ENCODE results near the gene IBA57. TPM values are rescaled to one million over a fixed set of nuclear protein-coding genes. Genes with fewer than 3 reads are reported as not detected.
A peak's percentile ranks its signal among the peaks of the same experiment; 100 is the strongest.
"Not testable (repeated sequence)": the region's sequence is repeated elsewhere in the genome, so short reads cannot be mapped to it uniquely, and the experiment has no call there.

Gene IBA57
- total and polyA plus RNA-seq, 5 experiments from 2014 or later: 3.3 to 12.3 (median 4.2) TPM

GRCh38 chr1:228225740-228226139 is 60.1 kb downstream of the IBA57 start:
- peaks cover 0 to 4% (median 0%) of the 10 kb centered on the region in 4 donors for H3K4me1 Mint-ChIP-seq
- no peak overlapping the region for H3K4me3 Mint-ChIP-seq
- POLR2A ChIA-PET: no interaction called here

GRCh38 chr1:228226141-228226874 is 60.7 kb downstream of the IBA57 start:
- ATAC-seq (no peak), DNase-seq (peak in 1 of 10 donors; percentile 13)
- H3K27me3 Mint-ChIP-seq: no peaks in the 10 kb centered on the region
- peak overlapping the region in 1 of 10 donors; percentile 28 for H3K27ac Mint-ChIP-seq
- POLR2A ChIA-PET: no interaction called here
- H3K4me3 Mint-ChIP-seq: no peak overlapping the region
- peaks cover 20 to 83% (median 59%) of the 10 kb centered on the region in 3 donors for H3K36me3 Mint-ChIP-seq
- peaks cover 0 to 4% (median under 1%) of the 10 kb centered on the region in 4 donors for H3K4me1 Mint-ChIP-seq
- H3K9me3 Mint-ChIP-seq: peaks cover 0 to 16% (median 0%) of the 10 kb centered on the region in 9 donors

More at GRCh38 chr1:228225740-228226139, 60.1 kb downstream of the IBA57 start:
- H3K36me3 Mint-ChIP-seq: peaks cover 19 to 82% (median 58%) of the 10 kb centered on the region in 3 donors
- no peaks in the 10 kb centered on the region for H3K27me3 Mint-ChIP-seq
- H3K27ac Mint-ChIP-seq: peak overlapping the region in 1 of 10 donors; percentile 28
- ATAC-seq: no peak
- peaks cover 0 to 16% (median 0%) of the 10 kb centered on the region in 9 donors for H3K9me3 Mint-ChIP-seq
- no peak for DNase-seq

- DNase-seq: no peak
- H3K27me3 Mint-ChIP-seq: no peaks in the 10 kb centered on the region
- peaks cover 28 to 83% (median 67%) of the 10 kb centered on the region in 3 donors for H3K36me3 Mint-ChIP-seq
- H3K27ac Mint-ChIP-seq: peak overlapping the region in 4 of 10 donors; percentile 22 to 78 (median 40)
- H3K4me3 Mint-ChIP-seq: no peak overlapping the region
- H3K4me1 Mint-ChIP-seq: peaks cover 0 to 4% (median 2%) of the 10 kb centered on the region in 4 donors
- POLR2A ChIA-PET: no interaction called here
- ATAC-seq: no peak
- peaks cover 0 to 16% (median 2%) of the 10 kb centered on the region in 9 donors for H3K9me3 Mint-ChIP-seq
Observed at GRCh38 chr1:228226956-228227791, 61.6 kb downstream of the IBA57 start.

- H3K4me3 Mint-ChIP-seq, H3K27me3 Mint-ChIP-seq, H3K4me1 Mint-ChIP-seq, POLR2A ChIA-PET, DNase-seq, ATAC-seq, H3K27ac Mint-ChIP-seq: not testable (repeated sequence)
- Mint-ChIP-seq H3K36me3 (peaks cover 36 to 84% (median 69%) of the 10 kb centered on the region in 3 donors), H3K9me3 (peaks cover 0 to 20% (median 5%) of the 10 kb centered on the region in 9 donors)
Observed at GRCh38 chr1:228228147-228228546, 62.5 kb downstream of the IBA57 start.

GRCh38 chr1:228228601-228229074 is 63.0 kb downstream of the IBA57 start:
- Mint-ChIP-seq H3K4me1 (peaks cover 0 to 4% (median 2%) of the 10 kb centered on the region in 4 donors), H3K9me3 (peaks cover 0 to 24% (median 10%) of the 10 kb centered on the region in 9 donors), H3K4me3 (no peak overlapping the region), H3K36me3 (peaks cover 41 to 84% (median 71%) of the 10 kb centered on the region in 3 donors), H3K27ac (peak overlapping the region in 1 of 10 donors; percentile 73), H3K27me3 (no peaks in the 10 kb centered on the region)
- ATAC-seq: no peak
- DNase-seq: no peak
- POLR2A ChIA-PET: no interaction called here

GRCh38 chr1:228231189-228231588 is 65.6 kb downstream of the IBA57 start:
- DNase-seq (no peak), ATAC-seq (no peak)
- Mint-ChIP-seq H3K4me3 (no peak overlapping the region), H3K9me3 (peaks cover 0 to 36% (median 18%) of the 10 kb centered on the region in 9 donors), H3K27me3 (no peaks in the 10 kb centered on the region), H3K36me3 (peaks cover 54 to 76% (median 70%) of the 10 kb centered on the region in 3 donors), H3K4me1 (peaks cover 0 to 6% (median 3%) of the 10 kb centered on the region in 4 donors), H3K27ac (peak overlapping the region in 1 of 10 donors; percentile 24)
- POLR2A ChIA-PET: interaction anchor here (0.7 kb wide), 1 partner anchor 27 kb away, joined by 3 read pairs; no protein-coding TSS in a partner anchor

Other genes starting within 250 kb of the IBA57 start
- not detected for gene WNT9A, start 217.9 kb upstream of the IBA57 start, total RNA-seq
- not detected for gene WNT9A, start 217.9 kb upstream of the IBA57 start, polyA plus RNA-seq
- not detected for gene WNT3A, start 158.8 kb upstream of the IBA57 start, total RNA-seq
- not detected for gene WNT3A, start 158.8 kb upstream of the IBA57 start, polyA plus RNA-seq
- gene ARF1, start 83.1 kb upstream of the IBA57 start, total RNA-seq: 100 to 1,000 TPM; 201 to 203 TPM
- 100 to 1,000 TPM; 332 to 385 (median 368) TPM for gene ARF1, start 83.1 kb upstream of the IBA57 start, polyA plus RNA-seq
- gene C1orf35, start 62.5 kb upstream of the IBA57 start, total RNA-seq: 10 to 100 TPM; 26.0 to 28.1 TPM
- gene C1orf35, start 62.5 kb upstream of the IBA57 start, polyA plus RNA-seq: 10 to 100 TPM; 12.9 to 25.6 (median 20.0) TPM
- gene MRPL55, start 56.5 kb upstream of the IBA57 start, total RNA-seq: 10 to 100 TPM; 61.9 to 64.8 TPM
- 100 to 1,000 TPM in 2 of 3 donors, 10 to 100 TPM in 1; 96.9 to 130 (median 103) TPM for gene MRPL55, start 56.5 kb upstream of the IBA57 start, polyA plus RNA-seq
- 100 to 1,000 TPM; 189 to 202 TPM for gene GUK1, start 25.5 kb upstream of the IBA57 start, total RNA-seq
- 100 to 1,000 TPM; 369 to 466 (median 374) TPM for gene GUK1, start 25.5 kb upstream of the IBA57 start, polyA plus RNA-seq
- 1 to 10 TPM; 2.6 to 2.8 TPM for gene GJC2, start 15.9 kb upstream of the IBA57 start, total RNA-seq
- gene GJC2, start 15.9 kb upstream of the IBA57 start, polyA plus RNA-seq: under 1 TPM in 2 of 3 donors, not detected in 1; 0.16 to 0.22 TPM
- 100 to 1,000 TPM in 1 of 2 experiments, 10 to 100 TPM in 1; 99.3 to 102 TPM for gene OBSCN, start 42.2 kb downstream of the IBA57 start, total RNA-seq
- 1 to 10 TPM in 2 of 3 donors, under 1 TPM in 1; 0.56 to 4.9 (median 2.4) TPM for gene OBSCN, start 42.2 kb downstream of the IBA57 start, polyA plus RNA-seq
- gene TRIM11, start 241.0 kb downstream of the IBA57 start, total RNA-seq: 10 to 100 TPM; 50.0 to 54.8 TPM
- gene TRIM11, start 241.0 kb downstream of the IBA57 start, polyA plus RNA-seq: 10 to 100 TPM in 2 of 3 donors, 1 to 10 TPM in 1; 9.2 to 17.9 (median 13.6) TPM

Measured in naive thymus-derived CD8-positive, alpha-beta T cell (primary cell).